ENCODE measurements around the gene LGR6.

Gene LGR6

DNA sequence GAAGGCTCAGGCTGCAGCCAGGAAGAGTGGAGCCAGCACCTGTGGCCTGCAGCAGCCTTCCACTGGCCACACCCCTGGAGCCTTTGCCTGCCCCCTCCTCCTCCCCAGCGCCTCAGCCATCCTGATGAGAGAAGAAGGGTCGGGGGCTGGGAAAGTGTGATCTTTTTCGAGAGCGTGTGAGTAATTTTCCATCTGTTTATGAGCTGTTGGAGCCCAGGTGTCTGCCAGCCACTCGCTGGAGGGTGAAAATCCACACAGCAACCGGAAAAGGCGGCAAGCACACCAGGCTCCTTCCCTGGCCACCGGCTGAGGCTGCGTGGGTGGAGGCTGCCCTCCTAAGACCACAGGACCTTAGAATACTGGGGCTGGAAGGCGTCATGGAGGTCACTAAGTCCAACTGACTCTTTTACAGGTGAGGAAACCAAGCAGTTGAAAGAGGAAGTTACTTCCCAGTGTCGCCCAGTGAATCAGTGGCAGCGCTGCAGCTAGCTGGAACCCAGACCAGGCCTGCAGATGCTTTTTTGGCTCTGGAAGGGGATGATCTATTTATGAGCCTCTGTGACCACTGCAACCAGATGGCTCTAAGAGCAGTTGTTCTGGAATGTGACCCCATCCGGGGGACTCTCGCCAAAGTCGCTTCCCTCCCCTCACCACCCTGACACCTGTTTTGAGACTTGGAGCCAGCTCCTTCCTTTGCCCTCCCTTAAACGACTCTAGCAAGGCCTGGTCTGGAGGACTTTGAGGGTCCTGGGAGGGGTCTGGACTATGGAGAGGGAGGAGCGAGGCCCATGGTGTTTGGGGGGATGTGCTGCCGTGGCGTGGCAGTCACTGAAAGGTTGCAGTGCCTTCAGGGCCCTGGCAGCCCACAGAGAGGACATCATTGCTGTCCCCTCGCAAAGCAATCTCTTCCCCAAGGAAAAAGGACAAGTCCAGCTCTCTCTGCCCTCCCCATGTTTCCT lies 54.5 kb downstream of the LGR6 start:
- TF ChIP-seq, protein P1, sequence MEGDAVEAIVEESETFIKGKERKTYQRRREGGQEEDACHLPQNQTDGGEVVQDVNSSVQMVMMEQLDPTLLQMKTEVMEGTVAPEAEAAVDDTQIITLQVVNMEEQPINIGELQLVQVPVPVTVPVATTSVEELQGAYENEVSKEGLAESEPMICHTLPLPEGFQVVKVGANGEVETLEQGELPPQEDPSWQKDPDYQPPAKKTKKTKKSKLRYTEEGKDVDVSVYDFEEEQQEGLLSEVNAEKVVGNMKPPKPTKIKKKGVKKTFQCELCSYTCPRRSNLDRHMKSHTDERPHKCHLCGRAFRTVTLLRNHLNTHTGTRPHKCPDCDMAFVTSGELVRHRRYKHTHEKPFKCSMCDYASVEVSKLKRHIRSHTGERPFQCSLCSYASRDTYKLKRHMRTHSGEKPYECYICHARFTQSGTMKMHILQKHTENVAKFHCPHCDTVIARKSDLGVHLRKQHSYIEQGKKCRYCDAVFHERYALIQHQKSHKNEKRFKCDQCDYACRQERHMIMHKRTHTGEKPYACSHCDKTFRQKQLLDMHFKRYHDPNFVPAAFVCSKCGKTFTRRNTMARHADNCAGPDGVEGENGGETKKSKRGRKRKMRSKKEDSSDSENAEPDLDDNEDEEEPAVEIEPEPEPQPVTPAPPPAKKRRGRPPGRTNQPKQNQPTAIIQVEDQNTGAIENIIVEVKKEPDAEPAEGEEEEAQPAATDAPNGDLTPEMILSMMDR (IDR thresholded peaks at IDR 0.05; ENCODE audit: low read depth, low read length) = no peak
- no peak overlapping the region for H3K4me3 ChIP-seq (replicated peaks in 1 of 2; ENCODE audit: low read depth in 2 of 2, low read length in 2 of 2)

DNA sequence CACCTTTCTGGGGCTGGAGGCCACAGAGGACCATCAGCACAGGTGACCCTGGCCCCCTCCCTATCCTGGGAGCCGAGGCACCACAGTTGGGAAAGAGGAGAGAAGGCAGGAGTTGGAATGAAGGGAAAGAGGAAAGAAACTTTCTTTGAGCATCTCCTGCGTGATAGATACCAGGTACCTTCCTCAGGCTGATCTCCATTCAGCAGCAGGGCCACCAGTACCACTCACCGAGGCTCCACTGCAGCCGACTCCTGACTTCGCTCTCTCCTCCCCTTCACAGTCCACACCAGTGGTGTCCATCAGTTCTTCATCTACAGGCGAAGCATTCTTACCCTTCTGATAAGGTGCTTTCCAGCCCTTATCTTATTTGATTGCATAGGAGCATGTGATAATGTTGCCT lies 55.3 kb downstream of the LGR6 start:
- TF ChIP-seq, protein P1 (IDR thresholded peaks at IDR 0.05; ENCODE audit: low read depth, low read length) = no peak
- no peak overlapping the region for H3K4me3 ChIP-seq (replicated peaks in 1 of 2; ENCODE audit: low read depth in 2 of 2, low read length in 2 of 2)
- DNase-seq (ENCODE audit: low read depth in 2 of 2) = no peak

More for the DNA sequence above, 54.5 kb downstream of the LGR6 start:
- no peak for DNase-seq (ENCODE audit: low read depth in 2 of 2)

DNA sequence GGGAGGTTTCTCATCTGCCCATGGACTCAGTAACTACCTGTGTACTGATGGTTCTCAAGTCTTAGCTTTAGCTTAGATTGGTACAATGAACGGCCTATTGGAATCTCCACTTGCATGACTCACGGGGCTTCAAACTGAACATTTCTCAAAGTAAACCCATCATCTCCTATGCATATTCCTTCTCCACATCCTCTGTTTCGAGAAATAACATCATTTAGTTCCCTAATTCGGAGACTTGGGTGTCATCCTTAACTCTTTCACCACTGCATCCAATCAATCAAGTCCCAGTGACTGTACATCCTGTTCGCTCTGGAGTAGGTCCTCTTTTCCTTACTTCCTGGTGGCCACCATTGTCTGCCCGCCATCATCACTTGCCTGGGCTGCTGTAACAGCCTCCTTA lies 55.8 kb downstream of the LGR6 start:
- TF ChIP-seq, protein P1 (IDR thresholded peaks at IDR 0.05; ENCODE audit: low read depth, low read length) = no peak
- no peak overlapping the region for H3K4me3 ChIP-seq (replicated peaks in 1 of 2; ENCODE audit: low read depth in 2 of 2, low read length in 2 of 2)
- no peak for DNase-seq (ENCODE audit: low read depth in 2 of 2)

DNA sequence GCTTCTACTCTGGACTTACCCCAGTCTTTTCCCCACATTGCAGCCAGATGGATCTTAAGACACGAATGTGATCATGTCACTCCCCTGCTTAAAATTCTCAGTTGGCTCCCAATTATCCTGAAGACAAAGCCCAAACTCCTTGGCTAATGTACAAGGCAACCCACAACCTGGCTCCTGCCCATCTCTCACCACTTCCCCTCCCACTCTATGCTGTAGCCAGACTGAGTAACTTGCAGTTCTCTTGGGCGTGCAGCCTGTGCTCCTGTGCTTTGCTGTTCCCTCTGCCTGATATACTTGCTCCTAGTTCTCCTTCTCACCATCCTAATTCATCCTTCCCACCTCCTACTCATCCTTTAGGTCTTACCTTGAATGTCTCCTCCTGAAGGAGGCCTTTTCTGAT lies 56.2 kb downstream of the LGR6 start:
- no peak overlapping the region for H3K4me3 ChIP-seq (replicated peaks in 1 of 2; ENCODE audit: low read depth in 2 of 2, low read length in 2 of 2)
- DNase-seq (ENCODE audit: low read depth in 2 of 2) = peak in 1 of 2 donors; percentile 36
- TF ChIP-seq, protein P1 (IDR thresholded peaks at IDR 0.05; ENCODE audit: low read depth, low read length) = no peak

DNA sequence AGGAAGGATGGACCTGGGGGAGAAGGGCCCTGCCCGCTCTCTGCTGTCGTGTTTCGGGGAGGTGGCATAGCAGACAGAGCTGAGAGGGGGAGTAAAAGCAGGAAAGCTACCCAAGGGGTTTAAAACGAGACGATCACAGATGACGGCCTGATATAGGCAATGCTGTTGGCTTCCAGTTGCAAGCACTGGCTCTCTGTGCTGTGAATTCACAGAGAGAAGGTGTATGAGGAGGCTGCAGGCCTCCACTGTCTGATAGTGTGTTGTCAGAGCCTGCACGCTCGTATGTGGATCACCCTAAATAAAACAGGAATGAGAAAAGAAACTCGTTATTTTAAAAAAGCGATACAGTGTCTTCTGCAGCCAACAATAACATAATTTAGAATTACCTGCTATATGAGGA lies 57.4 kb downstream of the LGR6 start:
- TF ChIP-seq, protein P1 (IDR thresholded peaks at IDR 0.05; ENCODE audit: low read depth, low read length) = no peak
- DNase-seq (ENCODE audit: low read depth in 2 of 2) = no peak

DNA sequence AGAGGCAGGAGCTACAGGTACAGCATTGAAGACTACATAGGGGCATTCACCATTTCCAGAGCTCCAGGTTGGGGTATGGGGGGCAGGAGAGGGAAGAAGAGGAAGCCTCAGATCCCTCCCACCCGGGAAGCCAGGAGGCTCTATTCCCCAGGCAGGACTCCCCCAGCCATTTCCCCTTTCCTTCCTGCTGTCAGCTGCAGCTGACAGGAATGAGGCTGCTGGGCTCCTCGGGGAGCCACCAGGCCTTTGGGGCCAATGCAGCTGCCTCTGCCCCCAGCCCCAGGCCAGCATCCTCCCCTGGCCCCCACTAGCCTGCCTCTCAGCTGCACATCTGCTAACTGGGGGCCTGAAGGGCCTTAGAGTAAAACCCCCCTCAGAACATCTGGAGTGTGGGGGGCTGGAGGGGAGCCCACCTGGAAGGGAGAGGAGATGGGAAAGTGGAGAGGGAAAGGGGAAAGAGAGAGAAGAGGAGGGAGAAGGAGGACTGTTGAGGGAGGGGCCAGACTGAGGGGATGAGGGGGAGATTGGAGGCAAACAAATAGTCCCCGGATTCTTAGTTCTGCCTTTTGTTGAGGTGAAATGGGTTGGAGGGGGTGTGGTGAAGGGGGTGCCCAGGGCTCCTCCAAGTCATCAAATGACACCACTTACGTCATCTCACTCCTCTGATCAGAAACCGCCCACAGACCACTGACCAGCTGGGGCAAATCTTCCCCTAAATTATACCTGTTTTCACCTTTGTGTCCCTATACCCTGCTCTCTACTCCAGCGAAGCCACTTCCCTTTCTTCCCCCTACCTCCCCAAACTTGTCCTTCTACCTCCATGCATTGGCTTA lies 58.0 kb downstream of the LGR6 start:
- DNase-seq (ENCODE audit: low read depth in 2 of 2) = no peak
- TF ChIP-seq, protein P1 (IDR thresholded peaks at IDR 0.05; ENCODE audit: low read depth, low read length) = no peak
- H3K4me3 ChIP-seq (replicated peaks in 1 of 2; ENCODE audit: low read depth in 2 of 2, low read length in 2 of 2) = no peak overlapping the region

More for the DNA sequence above, 57.4 kb downstream of the LGR6 start:
- H3K4me3 ChIP-seq (replicated peaks in 1 of 2; ENCODE audit: low read depth in 2 of 2, low read length in 2 of 2) = no peak overlapping the region
